Esophagus (tissue), 2 donors: Measurements from ENCODE around the gene CYB561A3. TPM values are rescaled to one million over a fixed set of nuclear protein-coding genes. Genes with fewer than 3 reads are reported as not detected.

Source experiments
- H3K27ac ChIP-seq, 2 donors: one replicate each; pipeline ENCODE4 v1.5.1; 2013; ENCODE audit warnings: low read depth in 2 of 2, mild to moderate bottlenecking in 2 of 2, inconsistent platforms in 1 of 2, low read length in 1 of 2, moderate library complexity in 1 of 2
- H3K27me3 ChIP-seq, 2 donors: one replicate each; pipeline ENCODE4 v1.6.1; 2013; ENCODE audit warnings: low read length in 2 of 2, control low read depth in 1 of 2, mild to moderate bottlenecking in 1 of 2; ENCODE audit not compliant: insufficient read depth in 2 of 2, control insufficient read depth in 1 of 2
- H3K36me3 ChIP-seq, 2 donors: one replicate each; pipeline ENCODE4 v1.6.1; 2013; ENCODE audit warnings: low read length in 1 of 2; ENCODE audit not compliant: control insufficient read depth in 2 of 2, insufficient read depth in 2 of 2
- H3K4me1 ChIP-seq, 2 donors: one replicate each; pipeline ENCODE4 v1.6.1; 2013; ENCODE audit warnings: low read length in 1 of 2; ENCODE audit not compliant: control insufficient read depth in 2 of 2, insufficient read depth in 2 of 2
- H3K4me3 ChIP-seq, 2 donors: one replicate each; pipeline ENCODE4 v1.5.1; 2013; ENCODE audit warnings: low read length in 2 of 2, mild to moderate bottlenecking in 2 of 2, low read depth in 1 of 2, moderate library complexity in 1 of 2
- H3K9me3 ChIP-seq, 2 donors: one replicate each; pipeline ENCODE4 v1.6.1; 2013; ENCODE audit warnings: mild to moderate bottlenecking in 2 of 2, low read depth in 1 of 2, low read length in 1 of 2, moderate library complexity in 1 of 2; ENCODE audit not compliant: control insufficient read depth in 2 of 2, insufficient read depth in 1 of 2
- WGBS, 2 donors: extraction: QIAGEN DNeasy Blood & Tissue Kit; methylation state at CpG; one replicate each; pipeline ENCODE4 v1.1.7; 2013; 5-methylcytosine and 5-hydroxymethylcytosine counted together
- polyA plus RNA-seq, 2 donors: library from polyadenylated mRNA; stranded (reverse); fragments of 200-250 nt; gene quantifications; one replicate each; pipeline ENCODE4 v1.2.3, GENCODE V29; 2013
- donor health status: healthy with polysubstance abuse.
- donor health status: Bipolar disorder and iron deficiency.

The CYB561A3 gene
- polyA plus RNA-seq, 2 donors, result 11.4 to 20.4 TPM

GRCh38 chr11:61309141-61309540 lies 52.5 kb downstream of the CYB561A3 start:
- Histone ChIP-seq H3K27me3 (no peaks in the 10 kb centered on the region), H3K9me3 (peaks cover 0 to 2% of the 10 kb centered on the region in 2 donors), H3K4me3 (no peak overlapping the region), H3K4me1 (no peaks in the 10 kb centered on the region), H3K27ac (no peak overlapping the region), H3K36me3 (peaks cover 31 to 60% of the 10 kb centered on the region in 2 donors)
- 86 to 93% methylated on average over 4 of the region's 4 CpGs for WGBS, 2 donors

GRCh38 chr11:61307354-61307753 lies 54.3 kb downstream of the CYB561A3 start:
- Histone ChIP-seq H3K27me3 (no peaks in the 10 kb centered on the region), H3K4me3 (no peak overlapping the region), H3K36me3 (peaks cover 24 to 64% of the 10 kb centered on the region in 2 donors), H3K9me3 (peaks cover 0 to 2% of the 10 kb centered on the region in 2 donors), H3K4me1 (no peaks in the 10 kb centered on the region), H3K27ac (no peak overlapping the region)
- 86 to 90% methylated on average over 1 of the region's 1 CpG for WGBS, 2 donors

- Histone ChIP-seq H3K27ac (no peak overlapping the region), H3K4me1 (no peaks in the 10 kb centered on the region), H3K27me3 (no peaks in the 10 kb centered on the region), H3K4me3 (no peak overlapping the region), H3K9me3 (no peaks in the 10 kb centered on the region), H3K36me3 (peaks cover 28 to 62% of the 10 kb centered on the region in 2 donors)
- WGBS, 2 donors, result 74 to 87% methylated on average over 1 of the region's 1 CpG
Observed at GRCh38 chr11:61306221-61306620, 55.5 kb downstream of the CYB561A3 start.

GRCh38 chr11:61305417-61305816 lies 56.3 kb downstream of the CYB561A3 start:
- Histone ChIP-seq H3K4me1 (no peaks in the 10 kb centered on the region), H3K27me3 (no peaks in the 10 kb centered on the region), H3K4me3 (no peak overlapping the region), H3K9me3 (no peaks in the 10 kb centered on the region), H3K27ac (no peak overlapping the region), H3K36me3 (peaks cover 26 to 62% of the 10 kb centered on the region in 2 donors)
- WGBS, 2 donors, result 95 to 96% methylated on average over 7 of the region's 7 CpGs

- 97 to 99% methylated on average over 9 of the region's 9 CpGs for WGBS, 2 donors
- Histone ChIP-seq H3K9me3 (no peaks in the 10 kb centered on the region), H3K27ac (no peak overlapping the region), H3K4me3 (no peak overlapping the region), H3K36me3 (peaks cover 15 to 63% of the 10 kb centered on the region in 2 donors), H3K4me1 (no peaks in the 10 kb centered on the region), H3K27me3 (no peaks in the 10 kb centered on the region)
Observed at GRCh38 chr11:61303725-61304124, 58.0 kb downstream of the CYB561A3 start.

- peaks cover 11 to 55% of the 10 kb centered on the region in 2 donors for H3K36me3 ChIP-seq
- no peak overlapping the region for H3K4me3 ChIP-seq
- H3K27me3 ChIP-seq, result no peaks in the 10 kb centered on the region
- no peaks in the 10 kb centered on the region for H3K4me1 ChIP-seq
- WGBS, 2 donors, result 93% methylated on average over 13 of the region's 13 CpGs
- H3K27ac ChIP-seq, result no peak overlapping the region
- no peaks in the 10 kb centered on the region for H3K9me3 ChIP-seq
Observed at GRCh38 chr11:61302550-61302949, 59.1 kb downstream of the CYB561A3 start.

Other genes starting within 250 kb of the CYB561A3 start
- gene VPS37C, start 200.5 kb downstream of the CYB561A3 start, polyA plus RNA-seq, result 10 to 100 TPM; 14.7 to 18.6 TPM
- gene PGA3, start 158.4 kb downstream of the CYB561A3 start, polyA plus RNA-seq, result 10 to 100 TPM in 1 of 2 donors, 1 to 10 TPM in 1; 1.9 to 27.7 TPM
- 1 to 10 TPM; 1.0 to 9.5 TPM for gene PGA4, start 139.5 kb downstream of the CYB561A3 start, polyA plus RNA-seq
- gene PGA5, start 120.7 kb downstream of the CYB561A3 start, polyA plus RNA-seq, result 1 to 10 TPM in 1 of 2 donors, under 1 TPM in 1; 0.11 to 3.2 TPM
- gene VWCE, start 66.6 kb downstream of the CYB561A3 start, polyA plus RNA-seq, result under 1 TPM; 0.34 to 0.61 TPM
- gene DDB1, start 28.8 kb downstream of the CYB561A3 start, polyA plus RNA-seq, result 10 to 100 TPM; 51.3 to 78.7 TPM
- gene TKFC, start 28.7 kb downstream of the CYB561A3 start, polyA plus RNA-seq, result 10 to 100 TPM; 23.9 to 42.5 TPM
- 10 to 100 TPM; 24.4 to 32.9 TPM for gene TMEM138, start 492 bp upstream of the CYB561A3 start, polyA plus RNA-seq
- 10 to 100 TPM in 1 of 2 donors, 1 to 10 TPM in 1; 7.7 to 10.3 TPM for gene TMEM216, start 30.7 kb upstream of the CYB561A3 start, polyA plus RNA-seq
- 10 to 100 TPM; 32.7 to 43.1 TPM for gene CPSF7, start 68.1 kb upstream of the CYB561A3 start, polyA plus RNA-seq
- 10 to 100 TPM; 25.4 to 33.3 TPM for gene SDHAF2, start 68.2 kb upstream of the CYB561A3 start, polyA plus RNA-seq
- under 1 TPM; 0.04 to 0.19 TPM for gene LRRC10B, start 146.9 kb upstream of the CYB561A3 start, polyA plus RNA-seq
- 1 to 10 TPM; 1.3 to 2.2 TPM for gene SYT7, start 219.2 kb upstream of the CYB561A3 start, polyA plus RNA-seq